Measurements from ENCODE around the gene GDF2. TPM values are rescaled to one million over a fixed set of nuclear protein-coding genes. Genes with fewer than 3 reads are reported as not detected.

Gene GDF2
- total and polyA plus RNA-seq, 2 experiments from 2014 or later, result not detected

DNA sequence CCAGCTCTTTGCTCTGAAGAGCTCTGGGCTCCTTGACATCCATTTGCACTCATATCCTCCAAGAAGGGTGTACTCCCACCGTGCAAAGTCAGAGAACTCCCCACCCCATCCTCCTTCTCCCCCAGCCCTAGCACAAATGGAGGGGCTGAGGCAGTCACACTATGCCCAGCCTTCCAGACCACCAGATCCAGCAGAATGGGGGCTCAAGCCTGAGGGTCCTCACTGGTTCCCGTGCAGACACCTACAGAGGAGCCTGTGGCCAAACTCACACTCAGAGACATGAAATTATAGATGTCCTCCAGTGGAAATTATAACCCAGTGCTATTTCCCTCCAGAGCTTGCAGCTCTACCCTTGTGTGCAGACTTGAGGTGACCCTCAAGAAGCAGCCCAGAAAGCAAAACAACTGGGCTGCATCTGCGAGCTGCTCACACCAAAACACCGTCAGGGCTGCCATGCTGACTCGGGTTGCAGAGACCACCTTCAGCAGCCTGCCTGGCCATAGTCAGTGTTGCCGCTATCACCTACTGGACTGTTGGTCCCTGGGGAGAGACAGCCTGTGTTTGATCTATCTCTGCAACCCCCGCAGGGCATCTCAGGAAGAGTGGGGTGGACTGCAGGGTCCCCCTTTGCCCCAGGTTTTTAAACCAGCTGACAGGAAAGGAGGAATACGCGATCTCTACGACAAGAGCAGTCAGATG lies 54.4 kb downstream of the GDF2 start (continued):
- no peak for TF ChIP-seq ZNF331 (CRISPR knock-in tag; IDR thresholded peaks at IDR 0.05; ENCODE audit: low read depth)
- no peak for TF ChIP-seq CREB1 (CRISPR knock-in tag; IDR thresholded peaks at IDR 0.05; ENCODE audit: low read depth)
- TF ChIP-seq JUNB (IDR thresholded peaks at IDR 0.05; ENCODE audit: unreplicated experiment), result no peak
- no peak for TF ChIP-seq NANOG (IDR thresholded peaks at IDR 0.05; ENCODE audit: borderline replicate concordance)

Other genes starting within 250 kb of the GDF2 start
- gene GDF10, start 22.3 kb upstream of the GDF2 start, total RNA-seq (2014; rRNA removed; shearing (Covaris generic)), result 0.21 and 0.43 TPM in 2 replicates
- gene GDF10, start 22.3 kb upstream of the GDF2 start, polyA plus RNA-seq (2016; fragmentation: Nextera tagmentation; extraction: Ambion mirVana), result not detected in 2 replicates
- gene RBP3, start 25.9 kb downstream of the GDF2 start, total RNA-seq (2014; rRNA removed; shearing (Covaris generic)), result not detected in 2 replicates
- gene RBP3, start 25.9 kb downstream of the GDF2 start, polyA plus RNA-seq (2016; fragmentation: Nextera tagmentation; extraction: Ambion mirVana), result not detected in 2 replicates
- 5.2 and 7.8 TPM in 2 replicates for gene ZNF488, start 61.8 kb downstream of the GDF2 start, total RNA-seq (2014; rRNA removed; shearing (Covaris generic))
- gene ZNF488, start 61.8 kb downstream of the GDF2 start, polyA plus RNA-seq (2016; fragmentation: Nextera tagmentation; extraction: Ambion mirVana), result 1.7 and 2.5 TPM in 2 replicates
- not detected in 2 replicates for gene ANXA8, start 161.7 kb downstream of the GDF2 start, total RNA-seq (2014; rRNA removed; shearing (Covaris generic))
- gene ANXA8, start 161.7 kb downstream of the GDF2 start, polyA plus RNA-seq (2016; fragmentation: Nextera tagmentation; extraction: Ambion mirVana), result 0.19 TPM in 1 of 2 replicates, not detected in the other
- not detected in 2 replicates for gene FAM25G, start 169.2 kb downstream of the GDF2 start, total RNA-seq (2014; rRNA removed; shearing (Covaris generic))
- gene FAM25G, start 169.2 kb downstream of the GDF2 start, polyA plus RNA-seq (2016; fragmentation: Nextera tagmentation; extraction: Ambion mirVana), result not detected in 2 replicates
- gene AGAP9, start 201.2 kb downstream of the GDF2 start, total RNA-seq (2014; rRNA removed; shearing (Covaris generic)), result 6.9 and 7.6 TPM in 2 replicates
- 5.8 and 7.2 TPM in 2 replicates for gene AGAP9, start 201.2 kb downstream of the GDF2 start, polyA plus RNA-seq (2016; fragmentation: Nextera tagmentation; extraction: Ambion mirVana)

Measured in GM23338 (cell line).